Inferior parietal cortex (tissue), 1 donor: Measurements from ENCODE around the gene DNAJC18.

Experiments used
- DNase-seq: peaks from one replicate; pipeline ENCODE4 v3.0.0-alpha.2; 2016; ENCODE audit errors: extremely low spot score

Gene DNAJC18

DNA sequence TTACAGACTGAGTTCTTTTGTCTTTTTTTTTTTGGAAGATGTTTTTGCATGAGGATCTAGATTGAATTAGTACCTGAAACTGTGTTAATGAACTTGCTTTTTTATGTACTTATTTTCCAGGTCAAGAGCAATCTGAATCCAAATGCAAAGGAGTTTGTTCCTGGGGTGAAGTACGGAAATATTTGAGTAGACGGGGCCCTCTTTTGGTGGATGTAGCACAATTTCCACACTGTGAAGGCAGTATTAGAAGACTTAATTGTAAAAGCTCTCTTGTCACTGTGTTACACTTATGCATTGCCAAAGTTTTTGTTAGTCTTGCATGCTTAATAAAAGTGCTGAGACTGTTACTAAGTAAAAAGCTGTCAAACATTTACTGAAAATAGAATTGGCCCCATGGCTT is 70.7 kb downstream of the DNAJC18 start:
- DNase-seq: peak; percentile 11

DNA sequence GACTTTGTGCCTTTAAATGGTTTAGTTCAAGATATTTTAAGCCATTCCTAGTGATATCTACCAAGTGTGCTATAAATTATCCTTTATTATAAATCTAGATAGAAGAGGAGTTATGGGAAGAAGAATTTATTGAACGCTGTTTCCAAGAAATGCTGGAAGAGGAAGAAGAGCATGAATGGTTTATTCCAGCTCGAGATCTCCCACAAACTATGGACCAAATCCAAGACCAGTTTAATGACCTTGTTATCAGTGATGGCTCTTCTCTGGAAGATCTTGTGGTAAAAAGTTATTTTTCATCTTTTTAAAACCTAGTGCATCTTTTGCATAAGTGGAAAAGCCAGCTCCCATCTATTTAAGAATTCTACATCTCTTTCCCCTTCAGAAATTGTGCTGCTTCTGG is 74.9 kb downstream of the DNAJC18 start:
- no peak for DNase-seq

DNA sequence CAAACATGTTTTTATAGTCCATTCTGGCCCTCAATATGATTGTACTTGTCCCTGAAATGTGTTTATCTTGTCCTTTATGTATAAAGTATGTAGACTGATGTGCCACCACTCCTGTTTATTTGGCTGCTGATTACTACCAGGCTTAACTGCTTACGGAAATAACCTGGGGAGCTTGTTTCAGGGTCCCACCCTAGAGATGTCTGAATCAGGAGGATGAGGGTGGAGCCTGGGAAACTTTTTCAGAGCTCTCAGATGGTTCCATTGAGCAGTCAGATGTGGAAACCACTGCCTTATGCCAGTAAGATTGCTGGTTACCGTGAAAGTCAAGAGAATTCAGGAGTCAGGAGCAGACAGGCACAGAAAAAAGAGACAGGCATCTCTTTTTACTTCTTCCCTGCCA is 75.4 kb downstream of the DNAJC18 start:
- no peak for DNase-seq

DNA sequence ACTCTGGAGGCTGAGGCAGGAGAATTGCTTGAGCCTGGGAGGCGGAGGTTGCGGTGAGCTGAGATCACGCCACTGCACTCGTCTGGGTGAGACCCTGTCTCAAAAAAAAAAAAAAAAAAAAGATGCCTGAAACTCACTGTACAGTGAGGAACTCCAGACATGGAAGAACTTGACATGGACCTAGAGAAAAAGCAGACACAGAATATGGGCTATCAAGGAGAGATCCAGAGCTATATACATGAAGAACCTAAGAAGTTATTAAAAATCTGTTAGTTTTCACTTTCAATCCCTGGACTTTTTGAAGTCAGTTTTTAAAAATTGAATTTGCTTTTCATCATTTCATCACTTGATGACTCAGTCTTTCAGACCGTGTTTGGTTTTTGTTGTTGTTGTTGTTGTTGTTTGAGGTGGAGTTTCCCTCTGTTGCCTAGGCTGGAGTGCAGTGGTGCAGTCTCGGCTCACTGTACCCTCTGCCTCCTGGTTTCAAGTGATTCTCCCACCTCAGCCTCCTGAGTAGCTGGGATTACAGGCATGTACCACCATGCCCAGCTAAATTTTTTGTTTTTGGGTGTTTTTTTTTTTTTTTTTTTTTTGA is 77.4 kb downstream of the DNAJC18 start:
- DNase-seq: no peak

DNA sequence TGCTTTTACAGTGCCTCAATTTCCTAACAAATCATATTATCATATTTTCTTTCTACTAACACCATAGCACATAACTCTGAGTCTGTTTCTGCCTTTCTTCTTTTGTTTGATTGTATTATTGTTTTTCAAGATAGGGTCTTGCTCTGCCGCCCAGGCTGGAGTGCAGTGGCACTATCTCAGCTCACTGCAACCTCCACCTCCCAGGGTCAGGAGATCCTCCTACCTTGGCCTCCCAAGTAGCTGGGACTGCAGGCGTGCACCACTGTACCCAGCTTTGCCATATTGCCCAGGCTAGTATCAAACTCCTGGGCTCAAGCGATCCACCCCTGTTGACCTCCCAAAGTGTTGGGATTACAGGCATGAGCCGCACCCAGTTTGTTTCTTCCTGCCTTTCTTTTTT is 78.9 kb downstream of the DNAJC18 start:
- DNase-seq: no peak
